HG02642 (cell line): ENCODE measurements around the gene FAM210A.

ENCODE experiments used
- ATAC-seq: cut with Tn5 transposase; IDR thresholded peaks from one replicate; pipeline ENCODE4 v1.9.1; 2021; ENCODE audit warnings: mild to moderate bottlenecking; ENCODE audit not compliant: unreplicated experiment, poor library complexity

The FAM210A gene

DNA sequence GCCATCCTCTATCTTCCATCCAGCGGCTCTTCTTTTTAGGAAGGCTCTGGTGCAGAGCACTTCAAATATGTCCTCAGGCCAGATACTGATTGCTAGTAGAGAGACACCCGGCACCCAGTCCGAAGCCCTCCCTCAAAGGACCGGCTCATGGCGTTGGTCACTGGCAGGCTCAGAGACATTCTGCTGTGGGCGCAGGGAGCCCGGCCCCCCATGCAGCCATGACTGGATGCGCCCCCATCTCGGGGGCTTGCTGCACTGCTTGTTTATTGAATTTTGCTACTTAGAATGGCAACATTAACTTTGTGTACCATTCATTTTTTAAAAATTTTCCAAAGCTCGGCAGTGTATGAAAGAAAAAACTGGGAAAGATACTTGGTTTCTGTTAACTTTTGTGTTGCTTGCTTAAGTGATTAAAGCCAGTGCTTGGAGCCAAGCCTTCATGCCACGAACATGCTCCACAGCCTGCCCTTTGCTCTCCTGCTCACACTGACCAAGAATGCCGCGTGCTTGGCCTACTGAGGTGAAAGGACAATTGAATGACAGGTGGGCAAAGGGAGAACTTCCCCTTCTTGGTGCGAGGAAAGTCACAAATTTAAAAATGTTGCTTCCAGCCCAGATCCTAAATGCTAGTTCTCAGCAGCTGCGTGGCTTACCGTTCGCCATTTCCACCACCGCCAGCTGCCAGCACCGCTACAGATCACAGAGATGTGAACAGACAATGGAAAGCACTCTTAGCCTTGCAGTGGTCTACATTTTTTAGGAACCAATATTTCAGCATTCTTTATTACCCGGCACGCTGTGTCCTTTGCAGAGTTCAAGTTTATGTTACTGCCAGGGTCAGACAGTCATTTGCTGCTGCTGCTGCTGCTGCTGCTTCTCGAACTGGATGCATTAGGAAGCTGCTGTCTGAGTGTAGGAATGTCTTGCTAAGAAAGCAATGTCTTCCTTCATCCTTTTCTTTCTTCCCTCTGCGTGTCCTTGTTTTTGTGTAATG lies 76.7 kb downstream of the FAM210A start:
- no peak for ATAC-seq

DNA sequence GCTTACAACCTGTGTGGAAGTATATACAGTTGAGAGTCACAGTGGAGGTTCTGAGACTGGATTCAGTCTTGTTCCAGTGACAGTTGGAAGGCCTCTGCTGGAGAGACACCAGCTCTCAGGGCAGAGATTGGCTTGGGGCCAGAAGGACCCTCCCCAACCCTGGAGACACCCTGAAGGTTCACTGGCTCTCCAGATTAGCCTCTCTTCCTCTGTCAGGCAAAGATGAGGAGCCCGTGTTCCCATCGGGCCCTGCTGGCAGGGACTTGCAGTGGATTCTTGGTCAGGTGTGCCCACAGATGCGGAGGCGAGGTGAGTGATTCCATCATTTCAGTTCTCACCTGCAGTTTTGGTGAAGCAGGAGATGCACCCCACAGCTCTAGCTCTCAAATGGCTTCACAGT lies 78.6 kb downstream of the FAM210A start:
- no peak for ATAC-seq

DNA sequence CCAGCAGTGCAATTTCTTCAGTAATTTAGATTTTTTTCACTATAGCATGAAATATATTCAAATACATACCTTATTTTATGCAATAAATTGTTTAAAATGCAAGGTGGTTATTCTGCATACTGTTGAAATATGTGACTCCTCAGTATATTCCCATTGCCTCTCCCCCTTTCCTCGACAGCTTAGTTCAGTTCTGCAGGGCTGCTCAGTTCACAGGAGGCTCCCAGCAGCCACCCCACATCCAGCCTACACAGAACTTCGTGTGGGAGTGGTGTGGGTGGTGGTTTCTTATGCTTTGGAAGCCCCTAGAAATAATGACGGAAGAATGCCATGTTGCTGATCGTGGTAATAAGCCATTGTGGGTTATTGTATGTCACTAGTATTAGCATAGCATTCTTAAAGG lies 79.7 kb downstream of the FAM210A start:
- ATAC-seq, result no peak

DNA sequence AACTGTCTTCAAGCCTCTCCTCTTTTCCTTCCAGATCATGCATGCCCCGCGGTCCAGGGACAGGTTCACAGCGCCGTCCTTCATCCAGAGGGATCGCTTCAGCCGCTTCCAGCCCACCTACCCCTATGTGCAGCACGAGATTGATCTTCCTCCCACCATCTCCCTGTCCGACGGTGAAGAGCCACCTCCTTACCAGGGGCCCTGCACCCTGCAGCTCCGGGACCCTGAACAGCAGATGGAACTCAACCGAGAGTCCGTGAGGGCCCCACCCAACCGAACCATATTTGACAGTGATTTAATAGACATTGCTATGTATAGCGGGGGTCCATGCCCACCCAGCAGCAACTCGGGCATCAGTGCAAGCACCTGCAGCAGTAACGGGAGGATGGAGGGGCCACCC lies 81.3 kb downstream of the FAM210A start:
- no peak for ATAC-seq

DNA sequence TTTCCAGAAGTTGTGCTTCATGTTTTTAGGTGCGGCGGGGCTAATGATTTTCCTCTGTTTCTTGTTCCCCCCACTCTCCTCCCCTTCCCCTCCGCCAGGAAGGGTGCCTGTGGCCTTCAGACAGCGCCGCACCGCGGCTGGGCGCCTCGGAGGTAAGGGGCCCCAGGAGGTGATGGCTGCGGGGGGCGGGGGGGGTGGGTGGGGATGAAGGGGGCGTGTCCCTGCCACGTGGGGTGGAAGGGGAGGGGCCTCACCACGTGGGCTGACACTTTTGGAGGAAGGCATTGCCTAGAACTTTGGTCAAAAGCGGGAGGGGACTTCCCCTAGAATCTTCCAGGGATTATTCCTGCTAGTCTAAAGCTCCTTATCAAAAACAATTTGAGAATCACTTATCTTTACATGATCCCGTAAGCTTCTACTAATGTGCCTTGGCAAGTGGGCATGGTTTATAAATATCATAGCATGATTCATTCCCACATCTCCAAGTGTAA lies 83.1 kb downstream of the FAM210A start:
- no peak for ATAC-seq

DNA sequence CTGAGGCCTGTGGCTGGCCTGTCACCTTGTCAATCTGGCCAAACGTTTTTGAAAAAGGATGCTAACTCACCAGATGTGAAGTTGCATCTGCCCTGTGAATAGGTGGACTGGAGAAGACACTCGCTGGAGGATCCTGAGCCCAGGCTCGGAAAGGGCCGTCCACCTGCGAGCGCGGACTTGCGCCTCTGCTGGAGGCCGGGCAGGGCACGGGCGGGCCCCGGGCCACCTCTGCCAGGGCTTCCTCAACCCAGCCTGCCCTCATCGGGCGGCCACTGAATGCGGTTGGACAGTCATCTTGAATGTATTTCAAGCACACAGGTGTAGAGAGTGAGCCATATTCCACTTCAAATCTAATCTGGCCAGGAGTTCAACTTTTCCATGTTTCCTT lies 83.9 kb downstream of the FAM210A start:
- no peak for ATAC-seq

DNA sequence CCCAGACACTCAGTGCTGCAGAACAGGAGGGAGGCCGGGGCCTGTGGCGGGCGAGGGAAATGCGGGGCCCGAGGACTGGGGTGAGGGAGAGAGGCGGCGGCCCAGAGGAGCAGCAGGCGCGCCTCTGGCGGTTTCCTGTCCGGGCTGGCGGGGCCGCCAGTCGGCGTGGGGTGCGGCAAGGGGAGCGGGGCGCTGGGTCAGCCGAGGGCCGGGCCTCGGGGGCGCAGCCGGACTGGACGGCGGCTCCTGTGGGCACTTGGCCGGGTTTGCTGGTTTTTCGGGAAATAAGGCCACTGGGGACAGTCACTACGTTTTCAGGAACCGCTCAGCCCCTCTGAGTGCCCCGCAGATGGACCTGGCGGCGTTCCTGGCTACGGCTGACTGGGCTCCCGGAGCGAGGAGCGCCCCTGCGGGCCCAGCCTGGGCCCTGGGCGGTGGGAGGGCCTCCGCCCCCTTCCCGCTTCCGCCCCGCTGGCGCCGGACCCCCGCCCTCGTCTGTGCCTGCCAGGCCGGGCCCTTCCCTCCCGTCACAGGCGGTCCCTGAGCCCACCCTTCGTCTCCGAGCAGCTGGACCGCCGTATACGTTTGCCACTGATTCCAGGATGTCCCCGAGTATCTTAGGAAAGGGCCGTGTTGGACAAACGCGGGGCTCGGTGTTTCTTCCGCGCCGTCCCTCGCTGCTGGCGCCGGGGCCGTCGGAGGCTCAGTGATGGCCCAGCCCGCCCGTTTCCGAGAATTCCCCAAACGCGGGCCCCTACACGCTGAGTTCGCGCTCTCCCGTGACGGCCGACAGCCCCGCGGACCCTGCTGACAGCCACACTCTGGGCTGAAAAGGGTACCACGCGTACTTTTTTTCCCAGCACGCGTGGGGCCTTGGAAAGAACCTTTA lies 84.6 kb downstream of the FAM210A start:
- ATAC-seq, result no peak

DNA sequence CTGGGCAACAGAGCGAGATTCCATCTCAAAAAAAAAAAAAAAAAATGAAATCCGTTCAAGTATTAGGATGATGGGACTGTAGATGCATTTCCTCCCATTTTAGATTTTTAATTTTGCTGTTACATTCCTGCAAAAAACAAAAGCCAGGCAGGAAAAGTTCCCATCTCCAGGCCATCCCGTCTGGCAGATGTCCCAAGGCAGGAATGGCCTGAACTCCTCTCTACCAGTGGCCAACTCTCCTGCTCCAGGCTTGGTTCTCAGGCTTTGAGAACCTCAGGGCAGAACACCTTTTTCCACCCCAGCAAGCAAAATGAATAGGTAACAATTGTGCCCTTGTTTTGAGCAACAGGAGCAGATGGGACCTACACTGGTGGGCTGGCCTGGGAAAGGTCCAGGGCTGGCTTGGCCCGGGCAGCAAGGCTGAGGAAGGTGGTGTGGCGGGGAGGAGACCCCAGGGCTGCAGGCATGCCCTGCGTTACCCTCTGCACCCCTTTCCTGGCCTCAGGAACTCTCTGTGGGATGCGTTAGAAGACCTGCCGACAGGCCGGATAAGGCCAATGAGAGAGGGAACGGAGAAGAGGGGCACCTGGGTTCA lies 86.0 kb downstream of the FAM210A start:
- ATAC-seq, result no peak

DNA sequence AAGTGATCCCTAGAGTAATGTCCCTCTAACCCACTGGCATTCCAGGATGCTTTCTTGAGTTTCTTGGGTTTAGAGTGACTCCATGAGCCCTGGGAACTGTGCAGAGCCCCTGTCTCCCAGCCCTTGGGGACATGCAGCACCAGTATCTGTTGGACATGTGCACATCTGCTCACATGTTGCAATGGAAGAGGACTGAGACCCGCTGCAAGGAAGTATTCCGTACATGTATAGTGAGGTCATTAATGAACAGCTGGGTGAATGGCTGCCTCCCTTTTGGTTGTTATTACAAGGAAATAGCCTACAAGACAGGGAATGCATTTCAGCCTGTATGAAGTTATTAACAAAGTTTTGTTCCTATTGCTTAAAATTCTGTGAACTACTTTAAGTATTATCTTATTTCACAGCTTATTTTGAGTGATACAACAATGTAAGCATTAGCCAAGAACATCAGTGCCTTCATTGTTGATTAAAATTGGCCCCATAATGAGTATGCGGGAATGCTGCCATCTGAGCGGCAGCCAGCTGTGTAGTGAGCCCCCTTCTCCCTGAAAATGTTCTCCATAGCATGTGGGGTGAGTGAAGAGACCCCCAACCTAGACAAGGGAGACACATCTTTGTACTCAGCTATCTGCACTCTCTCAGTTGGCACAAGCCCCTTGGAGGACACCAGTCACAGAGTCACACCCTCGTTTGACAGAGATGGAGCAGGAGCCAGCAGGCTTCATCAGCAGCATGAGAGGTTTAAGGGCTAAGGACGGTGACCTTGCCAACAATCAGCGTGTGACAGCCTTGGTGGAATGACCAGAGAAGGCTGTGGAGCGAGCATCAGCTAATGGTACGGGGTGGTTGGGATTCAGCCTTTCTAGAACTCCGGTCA lies 87.4 kb downstream of the FAM210A start:
- ATAC-seq, result no peak

DNA sequence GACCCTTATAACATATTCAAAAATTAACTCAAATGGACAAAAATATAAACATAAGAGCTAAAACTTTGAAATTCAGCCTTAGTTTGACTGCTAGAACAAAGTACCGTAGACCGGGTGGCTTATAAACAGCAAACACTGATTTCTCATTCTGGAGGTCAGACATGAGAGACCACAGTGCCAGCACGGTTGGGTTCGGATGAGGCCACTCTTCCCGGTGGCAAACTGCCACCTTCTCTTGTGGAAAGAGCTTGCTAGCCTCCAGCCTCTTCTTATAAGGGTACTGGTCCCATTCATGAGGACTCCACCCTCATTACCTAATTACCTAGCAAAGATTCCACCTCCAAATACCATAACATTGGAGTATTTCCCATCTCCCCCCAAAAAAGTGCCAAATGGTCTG lies 91.3 kb downstream of the FAM210A start:
- ATAC-seq, result no peak

DNA sequence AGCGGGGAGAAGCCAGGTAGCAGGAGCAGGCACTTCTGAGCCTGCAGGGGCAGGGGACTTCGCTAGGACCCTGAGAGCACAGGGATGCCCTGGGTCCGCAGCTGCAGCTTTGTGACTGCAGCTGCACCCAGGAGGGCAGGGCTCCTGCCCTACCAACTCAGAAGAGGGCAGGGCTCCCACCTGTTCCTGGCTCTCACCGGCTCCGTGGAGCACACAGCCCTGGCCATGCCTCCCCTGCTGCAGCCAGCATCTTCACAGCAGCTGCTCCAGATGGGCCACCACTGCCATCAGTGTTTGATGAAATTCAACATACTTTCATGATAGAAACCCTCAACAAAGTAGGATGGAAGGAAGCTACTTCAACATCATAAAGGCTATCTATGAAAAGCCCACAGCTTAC lies 92.7 kb downstream of the FAM210A start:
- no peak for ATAC-seq

DNA sequence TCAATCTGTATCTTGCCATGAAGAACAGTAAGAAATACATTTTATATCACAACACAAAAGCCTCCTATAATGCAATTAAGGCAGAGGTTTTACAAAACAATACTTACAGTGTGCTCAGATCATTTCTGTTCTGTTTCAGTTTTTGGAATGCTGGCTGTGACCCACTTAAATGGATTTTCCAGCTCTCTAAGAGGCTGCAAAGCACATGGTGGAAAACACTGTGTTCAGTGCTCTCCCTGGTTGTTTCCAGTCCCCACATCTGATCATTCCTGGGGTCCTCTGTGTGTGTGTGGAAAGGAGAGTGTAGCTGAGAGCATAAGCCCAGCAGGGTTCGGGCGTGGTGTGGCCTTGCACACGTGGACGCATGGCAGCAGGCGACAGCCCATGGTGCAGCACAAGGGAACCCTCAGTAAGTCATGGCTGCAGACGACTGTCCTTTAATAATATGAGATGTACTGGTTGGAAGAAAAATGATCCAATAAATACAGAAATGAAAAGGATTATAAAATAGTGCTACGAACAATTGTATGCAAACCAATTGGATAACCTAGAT lies 95.6 kb downstream of the FAM210A start:
- ATAC-seq, result no peak

DNA sequence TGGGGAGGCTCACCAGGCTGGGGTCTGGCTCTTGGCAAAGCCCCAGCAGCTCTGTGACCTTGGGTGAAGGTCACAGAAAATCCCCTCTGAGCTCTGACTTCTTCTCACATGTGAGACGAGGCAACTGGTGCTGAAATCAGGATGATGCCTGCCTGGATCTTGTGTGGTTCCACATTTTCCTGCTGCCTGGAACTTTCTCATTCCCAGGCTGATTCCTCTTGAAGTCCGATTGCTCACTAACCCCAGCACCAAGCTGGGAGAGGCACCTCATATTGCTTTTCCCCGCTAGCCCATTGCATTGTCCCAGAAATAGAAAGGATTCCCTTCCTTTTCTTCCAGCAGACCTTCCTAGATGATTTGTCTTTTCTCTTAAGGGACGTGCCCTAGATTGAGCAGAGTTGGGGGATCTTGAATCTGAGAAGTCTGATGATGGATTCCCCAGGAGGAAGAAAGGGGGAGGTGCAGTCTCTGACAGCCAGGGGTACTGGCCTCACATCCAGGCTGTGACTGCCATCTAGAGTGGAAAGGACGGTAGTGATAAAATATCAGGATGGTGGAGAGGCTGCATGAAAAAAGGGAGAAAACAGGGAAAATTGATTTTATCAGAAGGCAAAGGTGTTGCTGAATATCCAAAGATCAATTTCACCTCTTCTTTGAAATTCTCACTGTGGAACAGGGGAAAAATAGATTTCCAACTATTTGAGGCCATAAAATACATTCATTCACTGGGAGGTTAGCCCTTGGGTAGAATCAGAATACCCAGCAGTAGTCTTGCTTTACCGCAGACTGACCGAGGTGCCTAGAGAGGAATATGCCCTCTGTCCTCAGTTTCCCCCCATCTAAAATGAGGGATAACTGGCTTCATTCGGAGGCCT lies 96.3 kb downstream of the FAM210A start:
- ATAC-seq, result peak; percentile 73

DNA sequence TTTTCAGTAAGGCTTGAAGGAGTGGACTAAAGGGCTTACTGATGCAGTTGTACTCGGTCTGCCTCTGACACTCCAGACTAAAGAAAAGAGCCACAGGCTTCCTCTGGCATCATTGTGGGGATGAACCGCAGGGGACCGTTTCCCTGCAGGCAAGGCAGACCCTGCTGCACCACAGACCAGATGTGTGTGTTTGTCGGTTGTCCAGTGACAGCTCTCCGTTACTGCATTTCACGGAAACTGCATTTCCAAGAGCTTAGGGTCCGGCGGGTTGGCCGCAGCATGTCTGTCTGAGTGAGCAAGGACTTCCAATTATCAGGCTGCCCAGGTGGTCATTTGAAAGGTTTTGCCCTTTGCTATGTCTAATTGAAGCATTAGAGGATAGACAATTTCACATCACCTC lies 98.1 kb downstream of the FAM210A start:
- ATAC-seq, result no peak

DNA sequence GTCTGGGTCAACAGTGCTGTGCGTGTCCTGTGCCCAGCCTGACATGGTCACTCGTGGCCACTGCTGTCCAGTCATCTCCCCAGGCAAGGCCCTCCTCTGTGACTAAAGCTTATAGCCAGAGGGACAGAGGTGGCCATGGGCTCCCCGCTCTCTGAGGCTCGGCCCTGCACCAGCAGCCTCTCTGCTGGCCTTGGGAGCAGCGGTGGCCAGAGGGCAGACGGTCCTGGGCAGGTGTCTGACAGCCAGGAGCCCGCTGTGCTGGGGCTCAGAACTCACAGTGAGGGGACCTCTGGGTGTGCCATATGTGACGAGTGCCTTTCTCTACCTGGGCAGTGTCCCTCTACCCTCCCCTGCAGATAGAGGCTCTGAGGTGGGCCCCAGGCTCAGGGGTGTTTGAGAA lies 98.7 kb downstream of the FAM210A start:
- no peak for ATAC-seq

DNA sequence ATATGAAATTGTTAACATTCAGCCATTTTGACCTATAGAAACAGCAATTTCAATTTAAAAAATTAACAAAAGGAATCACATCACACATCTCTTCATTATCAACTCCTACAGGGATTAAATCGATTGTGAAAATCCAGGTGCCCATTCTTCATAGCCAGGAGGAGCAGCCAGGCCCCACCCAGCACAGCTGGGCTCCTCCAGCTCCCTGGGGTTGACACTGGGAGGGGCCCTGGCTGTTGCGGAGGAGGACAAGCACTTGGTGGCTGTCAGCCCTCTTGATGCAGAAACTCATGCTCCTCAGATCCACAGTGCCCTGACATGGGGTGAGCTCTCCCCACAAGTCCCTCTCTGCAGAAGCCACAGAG lies 99.8 kb downstream of the FAM210A start:
- no peak for ATAC-seq

DNA sequence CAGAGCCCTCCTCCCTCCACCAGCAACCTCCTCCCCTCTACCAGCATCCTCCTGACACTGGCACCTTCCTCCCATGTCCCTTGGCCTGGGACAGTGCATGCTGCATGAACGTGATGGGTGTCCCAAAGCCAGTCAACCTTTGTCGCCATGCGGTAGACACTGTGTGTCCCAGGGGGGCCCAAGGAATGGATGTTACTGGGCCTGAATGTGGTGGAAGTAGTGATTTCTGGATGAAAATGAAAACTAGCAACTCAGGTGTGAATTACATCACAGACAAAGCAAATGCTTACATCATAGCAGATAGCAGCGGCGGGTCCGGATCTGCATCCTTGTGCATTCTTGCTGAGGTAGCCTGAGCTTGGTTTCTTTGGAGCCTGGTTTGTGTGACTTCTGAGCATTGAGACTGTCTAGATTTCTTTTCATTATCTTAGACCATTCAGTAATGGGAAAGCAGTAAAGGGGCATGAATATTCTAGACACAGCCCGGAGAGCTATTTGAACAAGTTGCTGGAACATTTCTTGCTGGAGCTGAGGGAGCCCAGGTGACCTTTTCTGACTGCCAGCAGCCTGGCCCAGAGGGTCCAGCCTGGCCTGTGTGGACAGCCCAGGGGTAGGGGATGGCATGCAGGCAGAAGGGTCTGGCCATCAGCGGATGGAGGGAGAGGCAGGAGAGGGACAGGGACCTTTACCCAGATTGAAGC lies 100.4 kb downstream of the FAM210A start:
- no peak for ATAC-seq

DNA sequence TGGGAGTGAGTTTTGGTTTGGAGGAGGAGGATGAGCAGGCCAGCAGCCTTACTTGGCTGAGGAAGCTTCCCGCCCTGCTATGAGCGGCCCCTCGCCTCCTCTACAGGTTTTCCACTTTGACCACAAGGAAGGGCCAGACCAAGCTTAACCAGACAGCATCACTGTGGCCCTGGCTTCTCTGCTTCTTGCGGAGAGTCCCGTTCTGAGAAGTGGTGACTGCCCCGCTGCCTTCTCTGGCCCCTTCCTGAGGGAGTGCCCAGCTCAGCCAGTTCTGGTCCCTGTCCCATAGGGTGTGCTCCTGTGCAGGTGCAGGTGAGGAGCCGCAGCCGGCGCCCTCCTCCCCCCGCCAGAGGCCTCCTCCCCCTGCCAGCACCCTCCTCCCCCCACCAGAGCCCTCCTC lies 101.0 kb downstream of the FAM210A start:
- ATAC-seq, result no peak
